Fibroblast of skin of back (primary cell): ENCODE results near the gene ARRDC2.
A peak's percentile ranks its signal among the peaks of the same experiment; 100 is the strongest.
"Not testable (repeated sequence)": the region's sequence is repeated elsewhere in the genome, so short reads cannot be mapped to it uniquely, and the experiment has no call there.

Source experiments
- DNase-seq: peaks from one replicate; pipeline ENCODE4 v3.0.0-alpha.2; 2013

The ARRDC2 gene

DNA sequence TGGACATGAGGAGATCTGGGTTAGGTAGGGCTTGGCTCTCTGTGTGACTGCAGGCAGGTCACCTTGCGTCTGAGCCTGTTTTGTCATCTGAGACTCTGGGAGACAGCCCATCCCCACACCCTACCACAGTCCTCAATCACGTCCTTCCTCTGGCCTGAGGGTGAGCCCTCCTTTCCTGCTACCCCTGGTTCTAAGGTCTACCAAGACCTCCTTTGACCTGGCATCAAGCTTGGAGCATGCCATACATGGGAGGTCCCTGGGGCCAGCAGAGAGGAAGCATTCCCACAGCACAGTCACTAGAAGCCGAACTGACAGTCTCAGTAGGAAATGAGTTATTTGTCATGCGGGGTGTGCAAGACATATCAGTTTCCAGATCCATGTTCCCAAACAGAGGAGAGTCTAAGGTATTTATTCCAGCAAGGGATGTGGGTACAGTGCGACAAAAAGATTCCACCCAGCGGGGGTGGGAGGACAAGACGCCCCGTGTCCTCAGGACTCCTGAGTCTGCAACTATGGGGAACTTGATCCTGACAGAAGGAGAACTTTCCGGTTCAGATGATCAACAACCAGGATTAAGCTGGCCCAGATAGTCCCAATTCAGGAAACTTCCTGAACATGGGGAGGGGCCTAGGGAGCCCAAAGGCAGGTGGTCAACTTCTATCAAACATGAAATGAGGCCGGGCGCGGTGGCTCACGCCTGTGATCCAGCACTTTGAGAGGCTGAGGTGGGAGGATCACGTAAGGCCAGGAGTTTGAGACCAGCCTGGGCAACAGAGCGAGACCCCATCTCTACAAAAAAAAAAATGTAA, 9.5 kb downstream of the ARRDC2 start:
- peak; percentile 40 for DNase-seq

GRCh38 chr19:18020212-18021085, 12.5 kb downstream of the ARRDC2 start:
- DNase-seq: peak; percentile 56

- peak; percentile 91 for DNase-seq
Measured at GRCh38 chr19:18021121-18021755, 13.3 kb downstream of the ARRDC2 start.

GRCh38 chr19:18023622-18024251, 15.8 kb downstream of the ARRDC2 start:
- peak; percentile 81 for DNase-seq

- DNase-seq: no peak
Measured at GRCh38 chr19:18027151-18027550, 19.2 kb downstream of the ARRDC2 start.

- DNase-seq: no peak
Measured at GRCh38 chr19:18029617-18030338, 21.8 kb downstream of the ARRDC2 start.

- not testable (repeated sequence) for DNase-seq
Measured at GRCh38 chr19:18031401-18031800, 23.4 kb downstream of the ARRDC2 start.

GRCh38 chr19:18032102-18032501, 24.1 kb downstream of the ARRDC2 start:
- not testable (repeated sequence) for DNase-seq

- no peak for DNase-seq
Measured at GRCh38 chr19:18041054-18041453, 33.1 kb downstream of the ARRDC2 start.

GRCh38 chr19:18043676-18044075, 35.7 kb downstream of the ARRDC2 start:
- no peak for DNase-seq

GRCh38 chr19:18044825-18045304, 36.9 kb downstream of the ARRDC2 start:
- peak; percentile 68 for DNase-seq

GRCh38 chr19:18045307-18046050, 37.5 kb downstream of the ARRDC2 start:
- no peak for DNase-seq

- DNase-seq: peak; percentile 90
Measured at GRCh38 chr19:18046059-18046718, 38.2 kb downstream of the ARRDC2 start.

GRCh38 chr19:18049385-18049784, 41.4 kb downstream of the ARRDC2 start:
- no peak for DNase-seq

DNA sequence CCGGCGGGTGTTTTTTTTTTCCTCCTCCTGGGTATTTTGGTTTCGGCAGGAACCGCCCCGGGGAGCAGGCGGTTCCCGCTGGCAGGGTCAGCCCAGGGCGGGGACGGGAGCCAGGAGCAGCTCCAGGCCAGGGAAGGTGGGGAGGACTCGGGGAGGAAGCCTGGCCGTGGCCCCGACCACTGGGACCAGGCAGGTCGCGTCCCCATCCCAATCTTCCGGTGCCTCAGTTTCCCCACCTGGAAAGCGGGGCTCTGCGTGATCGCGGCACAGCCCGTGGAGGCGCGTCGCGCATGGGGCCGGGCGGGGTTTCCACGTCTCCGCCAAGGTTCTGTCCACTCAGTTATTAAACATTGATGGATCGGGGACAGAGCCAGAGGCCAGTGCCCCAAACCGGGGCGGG, 43.9 kb downstream of the ARRDC2 start:
- no peak for DNase-seq

GRCh38 chr19:18053576-18054219, 45.7 kb downstream of the ARRDC2 start:
- peak; percentile 61 for DNase-seq

DNA sequence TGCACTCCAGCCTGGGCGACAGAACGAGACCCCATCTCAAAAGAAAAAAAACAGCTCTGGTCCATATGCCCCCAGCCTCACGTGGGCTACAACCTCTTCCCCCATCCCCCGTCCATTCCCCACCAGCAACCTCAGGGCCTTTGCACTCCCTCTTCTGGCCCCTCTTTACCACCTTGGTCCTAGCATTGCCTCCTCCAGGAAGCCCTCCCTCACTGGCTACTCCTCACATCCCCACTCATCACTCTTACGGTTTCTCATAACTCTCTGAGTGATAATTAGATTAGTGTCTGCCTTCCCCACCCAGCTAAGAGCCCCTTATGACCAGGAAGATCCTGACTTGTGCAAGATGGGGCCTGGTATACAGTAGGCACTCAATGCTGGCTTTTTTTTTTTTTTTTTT, 48.0 kb downstream of the ARRDC2 start:
- DNase-seq: no peak

GRCh38 chr19:18057557-18057956, 49.6 kb downstream of the ARRDC2 start:
- DNase-seq: no peak

DNA sequence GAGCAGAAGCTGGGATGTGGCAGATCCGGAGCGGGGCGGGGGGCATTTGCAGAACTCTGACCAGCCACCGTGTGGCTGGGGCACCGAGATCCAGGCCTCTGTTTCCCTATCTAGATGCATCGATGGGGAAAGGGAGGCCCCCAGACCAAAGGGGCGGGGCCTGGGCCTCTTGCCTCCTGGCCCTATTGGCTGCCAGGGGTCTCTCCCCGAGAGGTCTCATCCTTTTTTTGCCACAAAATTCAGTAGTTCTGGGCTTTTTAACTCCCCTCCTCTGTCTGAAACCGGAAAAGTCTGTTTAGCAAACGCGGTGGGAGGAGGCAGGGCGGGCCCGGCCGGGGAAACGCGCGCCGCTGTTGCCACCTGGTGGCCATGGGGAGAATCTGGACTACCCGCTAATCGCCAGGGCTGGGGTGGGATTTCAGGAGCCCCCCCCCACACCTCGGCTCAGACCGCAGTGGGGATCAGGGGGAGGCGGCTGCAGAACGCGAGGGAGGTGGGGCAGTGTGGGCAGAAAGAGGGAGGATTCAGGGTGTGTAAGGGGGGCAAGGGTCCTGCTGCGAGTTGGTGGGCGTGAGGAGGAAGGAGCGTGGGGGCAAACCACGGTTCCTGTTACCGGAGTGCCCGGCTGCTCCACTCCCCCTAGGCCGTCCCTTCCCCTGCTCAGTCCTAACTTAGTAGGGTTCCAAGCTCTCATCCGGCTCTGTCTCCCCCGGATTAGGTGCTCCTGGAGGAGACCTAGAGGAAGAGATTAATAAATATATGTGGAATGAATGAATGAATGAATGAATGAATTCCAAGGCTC, 50.4 kb downstream of the ARRDC2 start:
- DNase-seq: peak; percentile 73
